Loucy (cell line): Measurements from ENCODE around the gene DAG1.

Experiments used
- H2AFZ ChIP-seq: fragments of 200-600 bp; sonication (generic); 2 replicates; pipeline ENCODE4 v1.6.0; 2016; ENCODE audit warnings: antibody characterized with exemption, mild to moderate bottlenecking, low read length, moderate library complexity
- H3F3A ChIP-seq: fragments of 200-600 bp; 2 replicates; pipeline ENCODE4 v1.6.0; 2016; ENCODE audit warnings: antibody characterized with exemption, low read depth, mild to moderate bottlenecking
- H3K27me3 ChIP-seq: fragments of 200-600 bp; sonication (generic); 2 replicates; pipeline ENCODE4 v1.6.1; 2014; ENCODE audit warnings: low read length, mild to moderate bottlenecking; ENCODE audit not compliant: insufficient read depth, poor library complexity, severe bottlenecking
- H3K36me3 ChIP-seq: fragments of 200-600 bp; sonication (generic); 2 replicates; pipeline ENCODE4 v1.6.1; 2016; ENCODE audit warnings: low read length; ENCODE audit not compliant: insufficient read depth
- H3K4me1 ChIP-seq: fragments of 200-600 bp; sonication (generic); 2 replicates; pipeline ENCODE4 v1.5.1; 2014; ENCODE audit warnings: low read length, mild to moderate bottlenecking; ENCODE audit not compliant: insufficient read depth, poor library complexity, severe bottlenecking
- H3K4me2 ChIP-seq: fragments of 200-600 bp; sonication (generic); 2 replicates; pipeline ENCODE4 v1.6.0; 2014; ENCODE audit warnings: antibody characterized with exemption, low read length, low read depth, mild to moderate bottlenecking; ENCODE audit not compliant: poor library complexity, severe bottlenecking
- H3K4me3 ChIP-seq: fragments of 200-600 bp; sonication (generic); 2 replicates; pipeline ENCODE4 v1.5.1; 2014; ENCODE audit warnings: low read length, mild to moderate bottlenecking, mixed read lengths; ENCODE audit not compliant: poor library complexity, severe bottlenecking
- H3K79me2 ChIP-seq: fragments of 200-600 bp; sonication (generic); 2 replicates; pipeline ENCODE4 v1.6.1; 2014; ENCODE audit warnings: low read length; ENCODE audit not compliant: insufficient read depth
- H3K9ac ChIP-seq: fragments of 200-600 bp; sonication (generic); 2 replicates; pipeline ENCODE4 v1.6.0; 2014; ENCODE audit warnings: mild to moderate bottlenecking, low read depth, low read length, moderate library complexity; ENCODE audit not compliant: poor library complexity, severe bottlenecking
- H3K9me2 ChIP-seq: fragments of 200-600 bp; sonication (generic); replicated peaks from 2 replicates; pipeline ENCODE4 v1.6.1; 2016; ENCODE audit warnings: low read depth, low read length, mixed read lengths
- H3K9me3 ChIP-seq: fragments of 200-600 bp; sonication (generic); 2 replicates; pipeline ENCODE4 v1.6.1; 2014; ENCODE audit warnings: mild to moderate bottlenecking, antibody characterized with exemption, low read length, low read depth; ENCODE audit not compliant: insufficient read depth
- H4K20me1 ChIP-seq: fragments of 200-600 bp; sonication (generic); 2 replicates; pipeline ENCODE4 v1.6.0; 2014; ENCODE audit warnings: antibody characterized with exemption, low read length, mild to moderate bottlenecking; ENCODE audit not compliant: insufficient read depth, poor library complexity, severe bottlenecking
- CTCF ChIP-seq: fragments of 200-600 bp; sonication (generic); conservative IDR thresholded peaks from 2 replicates; pipeline ENCODE4 v1.5.1; 2014; ENCODE audit warnings: mild to moderate bottlenecking, antibody characterized with exemption, low read length
- EZH2phosphoT487 ChIP-seq: fragments of 200-600 bp; IDR thresholded peaks from 2 replicates; pipeline ENCODE4 v1.6.1; 2018; ENCODE audit warnings: antibody characterized with exemption, mild to moderate bottlenecking, moderate library complexity, borderline replicate concordance

The DAG1 gene

GRCh38 chr3:49533031-49533430, 63.0 kb downstream of the DAG1 start:
- Histone ChIP-seq H4K20me1 (no peaks in the 10 kb centered on the region), H3K4me2 (no peak overlapping the region), H3K36me3 (peaks cover 22% of the 10 kb centered on the region; the same call in 1 of the 2 replicates), H2AFZ (no peak overlapping the region), H3K4me1 (no peaks in the 10 kb centered on the region), H3K4me3 (no peak overlapping the region), H3F3A (no peaks in the 10 kb centered on the region), H3K9ac (no peak overlapping the region), H3K79me2 (no peaks in the 10 kb centered on the region), H3K9me2 (no peaks in the 10 kb centered on the region), H3K27me3 (no peaks in the 10 kb centered on the region), H3K9me3 (no peaks in the 10 kb centered on the region)
- no peak for TF ChIP-seq EZH2phosphoT487
- no peak for TF ChIP-seq CTCF

- Histone ChIP-seq H3K4me2 (no peak overlapping the region), H2AFZ (no peak overlapping the region), H3K9ac (no peak overlapping the region), H4K20me1 (no peaks in the 10 kb centered on the region), H3K9me2 (no peaks in the 10 kb centered on the region), H3K79me2 (no peaks in the 10 kb centered on the region), H3F3A (no peaks in the 10 kb centered on the region), H3K9me3 (no peaks in the 10 kb centered on the region), H3K4me3 (no peak overlapping the region), H3K4me1 (no peaks in the 10 kb centered on the region), H3K27me3 (no peaks in the 10 kb centered on the region), H3K36me3 (peaks cover 22% of the 10 kb centered on the region; the same call in 1 of the 2 replicates)
- TF ChIP-seq EZH2phosphoT487, result no peak
- TF ChIP-seq CTCF, result no peak
These were observed 63.9 kb downstream of the DAG1 start for GRCh38 chr3:49533786-49534519.

- Histone ChIP-seq H3K9me2 (no peaks in the 10 kb centered on the region), H3K4me2 (no peak overlapping the region), H3K27me3 (no peaks in the 10 kb centered on the region), H3K9me3 (no peaks in the 10 kb centered on the region), H3K4me3 (no peak overlapping the region), H3F3A (no peaks in the 10 kb centered on the region), H3K4me1 (no peaks in the 10 kb centered on the region), H4K20me1 (no peaks in the 10 kb centered on the region), H2AFZ (no peak overlapping the region), H3K36me3 (peaks cover 22% of the 10 kb centered on the region; the same call in 1 of the 2 replicates), H3K79me2 (no peaks in the 10 kb centered on the region), H3K9ac (no peak overlapping the region)
- TF ChIP-seq EZH2phosphoT487 (no peak), CTCF (no peak)
These were observed 64.7 kb downstream of the DAG1 start for GRCh38 chr3:49534581-49535441.
